HEK293 (cell line): ENCODE data around the gene SLC51B.
A peak's percentile ranks its signal among the peaks of the same experiment; 100 is the strongest.

Experiments
- CTCF ChIA-PET: fragments of 350-600 bp; formaldehyde crosslinking; extraction: SDS; loops from one replicate; lab custom pipeline; 2021; ENCODE audit warnings: antibody characterized with exemption; lab: Yijun Ruan, JAX
- POLR2A ChIA-PET: fragments of 300-600 bp; formaldehyde crosslinking; extraction: SDS; loops from one replicate; lab custom pipeline; 2020; ENCODE audit warnings: antibody characterized with exemption, inconsistent platforms; lab: Yijun Ruan, JAX
- H3K27ac ChIP-seq: fragments of 200-500 bp; sonication (Bioruptor generic); 2 replicates; pipeline ENCODE4 v1.5.1; 2014; ENCODE audit warnings: low read depth, low read length, control low read depth, inconsistent platforms; ENCODE audit errors: extremely low read depth
- H3K36me3 ChIP-seq, 2 experiments: fragments of 200-500 bp in 1 of 2; sonication (Bioruptor generic) in 1 of 2; 1 replicate in 1 of 2; 2 replicates in 1 of 2; pipeline ENCODE4 v1.5.1; 2014 to 2017; ENCODE audit warnings: inconsistent platforms in 2 of 2, low read length in 2 of 2; ENCODE audit not compliant: control insufficient read depth in 2 of 2, insufficient read depth in 1 of 2
- H3K4me1 ChIP-seq: fragments of 200-500 bp; sonication (Bioruptor generic); 2 replicates; pipeline ENCODE4 v1.5.1; 2014; ENCODE audit warnings: mild to moderate bottlenecking, low read length, inconsistent platforms; ENCODE audit not compliant: control insufficient read depth, insufficient read depth
- H3K4me3 ChIP-seq: 2 replicates; pipeline ENCODE4 v1.5.1; 2011; ENCODE audit warnings: low read depth, mild to moderate bottlenecking, control low read depth, low read length, moderate library complexity
- H3K9me3 ChIP-seq: fragments of 200-500 bp; sonication (Bioruptor generic); 2 replicates; pipeline ENCODE4 v1.5.1; 2014; ENCODE audit warnings: low read depth, low read length, inconsistent platforms; ENCODE audit not compliant: control insufficient read depth, insufficient read depth
- BCL11A ChIP-seq: fragments of 450-650 bp; formaldehyde crosslinking; IDR thresholded peaks from 2 replicates; pipeline ENCODE4 v1.5.1; 2016; ENCODE audit warnings: low read depth, missing biosample characterization, missing genetic modification characterization
- BCL11B ChIP-seq: fragments of 450-650 bp; formaldehyde crosslinking; IDR thresholded peaks from 2 replicates; pipeline ENCODE4 v1.5.1; 2016; ENCODE audit warnings: low read depth, missing biosample characterization, missing genetic modification characterization
- GFI1B ChIP-seq: fragments of 450-650 bp; formaldehyde crosslinking; IDR thresholded peaks from 2 replicates; pipeline ENCODE4 v1.5.1; 2016; ENCODE audit warnings: missing biosample characterization, missing genetic modification characterization
- GLIS1 ChIP-seq: fragments of 450-650 bp; formaldehyde crosslinking; IDR thresholded peaks from 2 replicates; pipeline ENCODE4 v1.5.1; 2016; ENCODE audit warnings: missing biosample characterization, missing genetic modification characterization
- KLF10 ChIP-seq: fragments of 450-650 bp; IDR thresholded peaks from 2 replicates; pipeline ENCODE4 v1.5.1; 2018; ENCODE audit warnings: missing biosample characterization, mild to moderate bottlenecking, missing genetic modification characterization
- TRIM28 ChIP-seq: IDR thresholded peaks from 2 replicates; pipeline ENCODE4 v1.6.1; 2011; ENCODE audit warnings: low read length, control low read depth, borderline replicate concordance
- TSHZ1 ChIP-seq: fragments of 450-650 bp; formaldehyde crosslinking; IDR thresholded peaks from 2 replicates; pipeline ENCODE4 v1.5.1; 2016; ENCODE audit warnings: missing biosample characterization, missing genetic modification characterization, borderline replicate concordance
- ZBTB8A ChIP-seq: fragments of 450-650 bp; formaldehyde crosslinking; IDR thresholded peaks from 2 replicates; pipeline ENCODE4 v1.5.1; 2016; ENCODE audit warnings: missing biosample characterization, missing genetic modification characterization
- ZNF16 ChIP-seq: fragments of 450-650 bp; formaldehyde crosslinking; IDR thresholded peaks from 2 replicates; pipeline ENCODE4 v1.5.1; 2016; ENCODE audit warnings: low read depth, missing biosample characterization, missing genetic modification characterization
- ZNF274 ChIP-seq, 2 experiments: fragments of 200-500 bp in 1 of 2; fragments of 450-650 bp in 1 of 2; sonication (Bioruptor generic) in 1 of 2; formaldehyde crosslinking in 1 of 2; IDR thresholded peaks; 2 replicates each; pipeline versions ENCODE4 v1.5.1 to v1.6.1; 2014 to 2016; ENCODE audit warnings: borderline replicate concordance in 1 of 2, inconsistent platforms in 1 of 2, low read length in 1 of 2, missing biosample characterization in 1 of 2, missing genetic modification characterization in 1 of 2
- ZNF280C ChIP-seq: fragments of 450-650 bp; formaldehyde crosslinking; IDR thresholded peaks from 2 replicates; pipeline ENCODE4 v1.5.1; 2016; ENCODE audit warnings: missing biosample characterization, missing genetic modification characterization
- ZNF302 ChIP-seq: fragments of 450-650 bp; formaldehyde crosslinking; IDR thresholded peaks from 2 replicates; pipeline ENCODE4 v1.5.1; 2016; ENCODE audit warnings: missing biosample characterization, missing genetic modification characterization, low read depth
- ZNF335 ChIP-seq: fragments of 450-650 bp; formaldehyde crosslinking; conservative IDR thresholded peaks from 2 replicates; pipeline ENCODE4 v1.5.1; 2016; ENCODE audit warnings: missing biosample characterization, missing genetic modification characterization
- ZNF366 ChIP-seq: fragments of 450-650 bp; formaldehyde crosslinking; conservative IDR thresholded peaks from 2 replicates; pipeline ENCODE4 v1.5.1; 2016; ENCODE audit warnings: missing biosample characterization, missing genetic modification characterization
- ZNF37A ChIP-seq: fragments of 450-650 bp; IDR thresholded peaks from 2 replicates; pipeline ENCODE4 v1.5.1; 2018; ENCODE audit warnings: missing biosample characterization, missing genetic modification characterization
- ZNF416 ChIP-seq: fragments of 450-650 bp; formaldehyde crosslinking; IDR thresholded peaks from 2 replicates; pipeline ENCODE4 v1.5.1; 2016; ENCODE audit warnings: missing biosample characterization, missing genetic modification characterization
- ZNF521 ChIP-seq: fragments of 450-650 bp; formaldehyde crosslinking; IDR thresholded peaks from 2 replicates; pipeline ENCODE4 v1.5.1; 2017; ENCODE audit warnings: missing biosample characterization, mild to moderate bottlenecking, missing genetic modification characterization
- ZNF629 ChIP-seq: fragments of 450-650 bp; formaldehyde crosslinking; IDR thresholded peaks from 2 replicates; pipeline ENCODE4 v1.5.1; 2017; ENCODE audit warnings: missing biosample characterization, missing genetic modification characterization
- ZNF654 ChIP-seq: fragments of 450-650 bp; formaldehyde crosslinking; IDR thresholded peaks from 2 replicates; pipeline ENCODE4 v1.5.1; 2016; ENCODE audit warnings: low read depth, missing biosample characterization, missing genetic modification characterization
- ZNF658 ChIP-seq: fragments of 450-650 bp; formaldehyde crosslinking; IDR thresholded peaks from 2 replicates; pipeline ENCODE4; 2016; ENCODE audit warnings: missing biosample characterization, missing genetic modification characterization
- ZNF660 ChIP-seq: fragments of 450-650 bp; IDR thresholded peaks from 2 replicates; pipeline ENCODE4 v1.5.1; 2018; ENCODE audit warnings: missing biosample characterization, mild to moderate bottlenecking, missing genetic modification characterization
- ZNF707 ChIP-seq: fragments of 450-650 bp; formaldehyde crosslinking; IDR thresholded peaks from 2 replicates; pipeline ENCODE4 v1.5.1; 2016; ENCODE audit warnings: missing biosample characterization, missing genetic modification characterization
- ZNF747 ChIP-seq: fragments of 450-650 bp; formaldehyde crosslinking; IDR thresholded peaks from 2 replicates; pipeline ENCODE4 v1.5.1; 2016; ENCODE audit warnings: missing biosample characterization, missing genetic modification characterization

Gene SLC51B

GRCh38 chr15:65027593-65027992 is 17.6 kb upstream of the SLC51B start:
- no peak overlapping the region for H3K27ac ChIP-seq
- ChIA-PET POLR2A (interaction anchor here (0.7 kb wide), 1 partner anchor 303 kb away, joined by 3 read pairs; no protein-coding TSS in a partner anchor), CTCF (no interaction called here)
- H3K4me3 ChIP-seq = no peak overlapping the region
- peaks cover 14 to 27% of the 10 kb centered on the region in 2 experiments; a peak in 2 of 3 replicates for H3K36me3 ChIP-seq
- no peak for TF ChIP-seq ZNF274 (IDR thresholded peaks at IDR 0.05; ENCODE audit: low read length)
- TF ChIP-seq ZNF274 (tag by site-specific recombination; IDR thresholded peaks at IDR 0.05; ENCODE audit: borderline replicate concordance) = no peak
- TF ChIP-seq GFI1B = no peak
- no peak for TF ChIP-seq ZBTB8A (tag by site-specific recombination)
- no peak for TF ChIP-seq BCL11A (tag by site-specific recombination)
- no peak for TF ChIP-seq KLF10 (tag by site-specific recombination)
- no peak for TF ChIP-seq TSHZ1 (tag by site-specific recombination)
- no peak for TF ChIP-seq ZNF37A (tag by site-specific recombination)
- no peak for TF ChIP-seq ZNF654 (tag by site-specific recombination)
- H3K4me1 ChIP-seq = no peaks in the 10 kb centered on the region
- no peaks in the 10 kb centered on the region for H3K9me3 ChIP-seq

GRCh38 chr15:65028338-65028737 is 16.8 kb upstream of the SLC51B start:
- Histone ChIP-seq H3K27ac (no peak overlapping the region), H3K9me3 (no peaks in the 10 kb centered on the region), H3K4me1 (no peaks in the 10 kb centered on the region), H3K4me3 (peak overlapping the region; percentile 91; the same call in 1 of the 2 replicates), H3K36me3 (peaks cover 12 to 27% of the 10 kb centered on the region in 2 experiments; a peak in 2 of 3 replicates)
- ChIA-PET POLR2A (interaction anchor here (0.6 kb wide), 1 partner anchor 187 kb away, joined by 3 read pairs; no protein-coding TSS in a partner anchor), CTCF (interaction anchor here (0.6 kb wide), 2 partner anchors 19 to 641 kb away, joined by 3 to 4 read pairs; partner anchors contain the start of gene TRIP4)
- TF ChIP-seq ZNF660 (tag by site-specific recombination) (no peak), ZNF707 (tag by site-specific recombination) (no peak), ZNF366 (tag by site-specific recombination) (no peak), ZNF747 (tag by site-specific recombination) (no peak), ZNF629 (tag by site-specific recombination) (no peak), ZNF521 (tag by site-specific recombination) (no peak), ZNF658 (tag by site-specific recombination) (no peak), ZNF416 (tag by site-specific recombination) (no peak), GLIS1 (tag by site-specific recombination) (no peak), ZNF280C (tag by site-specific recombination) (no peak), ZNF16 (no peak), BCL11B (tag by site-specific recombination) (no peak), ZNF335 (tag by site-specific recombination) (no peak), ZNF302 (tag by site-specific recombination) (no peak), TRIM28 (no peak)
